Right renal cortex interstitium (tissue), 3 donors: ENCODE data around the gene ZNF345. TPM values are rescaled to one million over a fixed set of nuclear protein-coding genes. Genes with fewer than 3 reads are reported as not detected.

Experiments
- DNase-seq, 3 donors: peaks; one replicate each; pipeline ENCODE4 v3.0.0-alpha.2; 2013; ENCODE audit warnings: low read depth in 3 of 3, low spot score in 2 of 3
- polyA plus RNA-seq, 3 donors: library from polyadenylated mRNA; unstranded; fragments of 120-200 nt; gene quantifications; one replicate each; pipeline ENCODE4 v1.2.1, GENCODE V29; 2013; ENCODE audit not compliant: insufficient read length in 3 of 3

ZNF345 gene
- polyA plus RNA-seq, result 10 to 100 TPM; 13.0 to 14.0 (median 13.5) TPM

- peak; percentile 92 to 97 (median 93) for DNase-seq
Measured at GRCh38 chr19:36850559-36851442, at the start of gene ZNF345. Gene ZNF345 (plus strand): TSS chr19:36850876. CDS start chr19:36876831, 25,955 bp downstream.

DNA sequence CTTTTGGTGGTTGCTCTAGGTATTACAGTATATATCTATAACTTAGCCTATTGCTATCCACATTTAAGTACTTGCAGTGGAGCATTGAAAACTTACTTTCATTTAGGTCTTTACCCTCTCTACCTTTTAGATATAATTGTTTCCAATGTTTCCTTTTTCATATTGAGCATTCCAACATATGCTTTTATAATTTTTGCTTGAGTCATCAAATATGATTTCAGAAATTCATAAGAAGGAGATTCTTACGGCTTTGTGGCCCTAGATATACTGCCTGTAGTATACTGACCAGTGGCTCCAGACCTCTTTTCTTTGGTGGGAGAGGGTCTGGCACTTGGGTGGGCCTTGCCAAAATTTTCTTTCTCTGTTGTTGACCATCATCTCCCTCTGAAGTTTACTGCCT lies 45.3 kb upstream of the ZNF345 start:
- no peak for DNase-seq

- DNase-seq, result no peak
Measured at GRCh38 chr19:36807029-36807428, 43.6 kb upstream of the ZNF345 start.

DNA sequence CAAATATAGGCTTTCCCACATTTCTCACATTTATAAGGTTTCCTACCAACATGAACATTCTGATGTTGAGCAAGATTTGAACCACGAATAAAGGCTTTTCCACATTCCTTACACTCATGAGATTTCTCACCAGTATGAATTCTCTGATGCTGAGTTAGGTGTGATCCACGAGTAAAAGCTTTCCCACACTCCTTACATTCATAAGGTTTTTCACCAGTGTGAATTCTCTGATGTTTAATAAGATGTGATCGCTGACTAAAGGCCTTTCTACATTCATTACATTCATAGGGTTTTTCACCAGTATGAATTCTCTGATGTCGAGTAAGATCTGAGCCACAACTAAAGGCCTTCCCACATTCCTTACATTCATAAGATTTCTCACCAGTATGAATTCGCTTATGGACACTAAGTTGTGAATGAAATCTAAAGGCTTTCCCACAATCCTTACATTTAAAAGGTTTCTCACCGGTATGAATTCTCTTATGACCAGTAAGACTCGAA lies 31.5 kb upstream of the ZNF345 start:
- no peak for DNase-seq

GRCh38 chr19:36821758-36822157 lies 28.9 kb upstream of the ZNF345 start:
- DNase-seq, result no peak

GRCh38 chr19:36833430-36833829 lies 17.2 kb upstream of the ZNF345 start:
- DNase-seq, result no peak

DNA sequence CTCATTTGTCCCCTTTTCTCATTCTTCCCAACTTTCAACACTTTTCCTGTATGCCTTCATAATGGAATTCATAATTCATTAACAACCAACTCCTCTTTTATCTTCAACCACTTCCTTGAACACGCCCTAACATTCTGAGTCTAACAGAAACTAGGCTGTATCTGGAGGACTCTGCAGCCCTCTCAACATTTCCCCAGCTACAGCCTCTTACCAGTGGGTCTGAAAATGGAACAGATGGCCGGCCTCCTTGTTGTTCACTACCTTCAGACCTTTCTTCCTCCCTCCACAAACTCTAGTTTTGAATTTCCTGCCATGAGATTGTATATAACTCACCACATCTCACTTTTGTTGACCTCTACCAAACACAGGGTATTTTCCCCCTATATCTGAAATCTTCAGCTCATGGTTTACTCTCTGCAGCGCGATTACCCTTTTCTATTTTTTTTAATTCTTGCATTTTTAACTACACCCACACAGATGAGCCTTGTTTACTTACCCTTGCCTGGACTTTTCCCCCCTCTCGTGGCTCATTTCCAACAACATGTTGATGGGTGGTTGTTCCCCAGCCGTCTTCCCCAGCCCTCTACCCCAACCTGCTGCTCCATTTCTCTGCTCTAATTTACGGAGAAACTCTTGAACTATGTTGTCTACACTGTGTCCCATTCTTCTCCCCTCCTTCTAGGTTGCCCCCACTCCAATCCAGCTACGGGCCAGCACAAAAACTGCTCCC lies 13.3 kb upstream of the ZNF345 start:
- peak in 1 of 3 donors; percentile 13 for DNase-seq

DNA sequence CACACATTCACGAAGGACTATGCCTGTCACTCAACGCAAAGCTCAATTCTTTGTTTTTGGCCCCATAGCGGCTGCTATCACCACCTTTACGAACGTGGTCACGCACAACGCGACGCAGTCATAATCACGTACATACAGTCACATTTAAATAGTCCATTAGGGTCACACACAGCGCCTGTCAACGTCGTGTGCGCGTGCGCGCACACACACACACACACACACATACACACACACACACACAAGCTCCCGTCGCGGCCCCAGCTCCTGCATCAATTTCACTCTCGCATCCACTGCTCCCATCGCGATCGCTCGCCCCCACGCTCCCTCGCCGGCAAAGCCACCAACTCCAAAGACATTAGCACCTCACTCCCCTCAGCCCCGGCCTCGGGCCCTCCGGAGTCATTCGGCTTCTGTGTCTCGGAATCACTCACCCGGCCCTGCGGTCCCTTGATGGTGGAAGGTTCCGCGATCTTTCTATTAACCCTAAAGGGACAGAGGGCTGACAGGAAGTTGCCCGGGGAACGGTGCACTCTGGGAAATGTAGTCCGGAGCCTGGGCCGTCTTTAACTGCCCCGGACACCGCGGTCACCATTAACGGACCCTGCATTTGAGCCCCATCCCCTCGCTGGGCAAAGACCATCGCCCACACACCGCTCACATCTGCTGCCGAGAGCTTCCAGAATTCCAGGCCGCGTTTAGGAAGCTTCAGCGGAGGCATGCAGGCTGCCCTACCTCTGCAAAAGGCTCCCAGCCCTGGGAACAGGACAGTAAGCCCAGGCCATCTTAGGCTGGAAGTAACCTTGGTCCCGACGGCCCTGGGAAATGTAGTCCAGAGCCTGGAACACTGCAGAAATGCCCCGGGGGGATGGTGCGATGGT lies 12.5 kb upstream of the ZNF345 start, which contains the start of gene ZNF790:
ZNF790 (minus strand) TSS at position 482 of the 878 bp plus-strand sequence. CDS start 12,768 bp downstream, outside the sequence.
- peak; percentile 88 to 94 (median 93) for DNase-seq

GRCh38 chr19:36838784-36839324 lies 11.8 kb upstream of the ZNF345 start:
- no peak for DNase-seq

DNA sequence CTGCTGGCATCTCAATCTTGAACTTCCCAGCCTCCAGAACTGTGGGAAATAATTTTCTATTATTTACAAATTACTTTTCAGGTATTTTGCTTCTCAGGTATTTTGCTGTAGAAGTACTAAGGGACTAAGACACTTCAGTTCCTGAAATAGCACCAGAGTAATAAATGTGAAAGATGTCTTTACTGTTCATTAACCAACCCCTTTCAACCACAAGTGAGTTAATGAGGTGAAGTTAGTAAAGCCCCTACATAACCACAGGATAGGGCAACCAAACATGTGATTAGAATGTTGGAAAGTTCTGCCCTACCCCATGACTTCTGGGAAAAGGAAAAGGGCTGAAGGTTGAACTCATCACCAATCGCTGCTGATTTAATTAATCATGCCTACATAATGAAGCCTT lies 2.7 kb upstream of the ZNF345 start:
- DNase-seq, result no peak

- peak; percentile 86 to 94 (median 91) for DNase-seq
Measured at GRCh38 chr19:36849701-36850558, 746 bp upstream of the ZNF345 start.

DNA sequence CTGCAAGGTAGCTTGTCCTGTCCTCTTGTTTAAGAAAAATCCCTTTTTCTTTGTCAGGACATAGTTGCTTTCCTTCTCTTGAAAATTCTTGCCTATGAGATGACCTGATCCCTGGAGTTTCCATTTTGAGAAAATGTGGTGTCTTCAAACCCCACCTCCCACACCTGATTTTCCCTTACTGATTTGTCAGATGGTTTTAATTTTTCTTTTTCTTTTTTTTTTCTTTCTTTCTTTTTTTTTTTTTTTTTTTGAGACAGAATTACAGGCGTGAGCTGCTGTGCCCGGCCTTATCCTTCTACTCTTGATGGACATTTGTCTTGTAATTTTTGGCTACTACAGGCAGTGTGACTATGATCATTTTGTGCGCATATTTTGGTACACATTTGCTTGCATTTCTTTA lies 1.2 kb downstream of the ZNF345 start:
- DNase-seq, result no peak

DNA sequence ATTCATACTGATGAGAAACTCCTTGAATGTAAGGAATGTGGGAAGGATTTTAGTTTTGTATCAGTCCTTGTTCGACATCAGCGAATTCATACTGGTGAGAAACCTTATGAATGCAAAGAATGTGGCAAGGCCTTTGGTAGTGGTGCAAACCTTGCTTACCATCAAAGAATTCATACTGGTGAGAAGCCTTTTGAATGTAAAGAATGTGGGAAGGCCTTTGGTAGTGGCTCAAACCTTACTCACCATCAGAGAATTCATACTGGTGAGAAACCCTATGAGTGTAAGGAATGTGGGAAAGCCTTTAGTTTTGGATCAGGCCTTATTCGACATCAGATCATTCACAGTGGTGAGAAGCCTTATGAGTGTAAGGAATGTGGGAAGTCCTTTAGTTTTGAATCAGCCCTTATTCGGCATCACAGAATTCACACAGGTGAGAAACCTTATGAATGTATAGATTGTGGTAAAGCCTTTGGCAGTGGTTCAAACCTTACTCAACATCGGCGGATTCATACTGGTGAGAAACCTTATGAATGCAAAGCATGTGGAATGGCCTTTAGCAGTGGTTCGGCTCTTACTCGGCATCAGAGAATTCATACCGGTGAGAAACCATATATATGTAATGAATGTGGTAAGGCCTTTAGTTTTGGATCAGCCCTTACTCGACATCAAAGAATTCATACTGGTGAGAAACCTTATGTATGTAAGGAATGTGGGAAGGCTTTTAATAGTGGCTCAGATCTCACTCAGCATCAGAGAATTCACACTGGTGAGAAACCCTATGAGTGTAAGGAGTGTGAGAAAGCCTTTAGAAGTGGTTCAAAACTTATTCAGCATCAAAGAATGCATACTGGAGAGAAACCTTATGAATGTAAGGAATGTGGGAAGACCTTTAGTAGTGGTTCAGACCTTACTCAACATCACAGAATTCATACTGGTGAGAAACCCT lies 26.6 kb downstream of the ZNF345 start:
- no peak for DNase-seq

DNA sequence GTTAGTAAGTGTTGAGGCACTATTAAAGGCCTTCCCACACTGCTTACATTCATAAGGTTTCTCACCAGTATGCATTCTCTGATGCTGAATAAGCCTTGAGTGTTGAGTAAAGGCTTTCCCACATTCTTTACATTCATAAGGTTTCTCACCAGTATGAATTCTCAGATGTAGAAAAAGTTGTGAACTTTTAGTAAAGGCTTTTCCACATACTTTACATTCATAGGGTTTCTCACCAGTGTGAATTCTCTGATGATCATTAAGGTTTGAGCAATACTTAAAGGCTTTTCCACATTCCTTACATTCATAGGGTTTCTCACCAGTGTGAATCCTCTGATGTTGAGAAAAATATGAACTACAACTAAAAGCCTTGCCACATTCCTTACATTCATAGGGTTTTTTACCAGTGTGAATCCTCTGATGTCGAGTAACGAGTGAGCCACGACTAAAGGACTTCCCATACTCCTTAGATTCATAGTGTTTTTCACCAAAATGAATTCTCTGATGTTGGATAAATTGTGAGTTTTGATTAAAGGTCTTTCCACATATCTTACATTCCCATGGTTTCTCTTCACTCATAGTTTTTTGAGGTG lies 41.2 kb downstream of the ZNF345 start:
- no peak for DNase-seq

- DNase-seq, result no peak
Measured at GRCh38 chr19:36894849-36895383, 44.2 kb downstream of the ZNF345 start.

DNA sequence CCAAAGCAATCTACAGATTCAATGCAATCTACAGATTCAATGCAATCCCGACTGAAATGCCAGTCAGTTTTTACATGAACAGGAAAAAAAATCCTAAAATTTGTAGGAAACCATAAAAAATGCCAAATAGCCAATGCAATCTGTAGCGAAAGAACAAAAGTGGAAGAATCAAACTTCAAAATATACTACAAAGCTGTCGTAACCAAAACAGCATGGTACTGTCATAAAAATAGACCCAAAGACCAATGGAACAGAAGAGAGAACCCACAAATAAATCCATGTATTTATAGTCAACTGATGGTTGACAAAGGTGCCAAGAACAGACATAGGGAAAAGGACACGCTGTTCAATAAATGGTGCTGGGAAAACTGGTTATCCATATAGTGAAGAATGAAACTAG lies 47.7 kb downstream of the ZNF345 start:
- DNase-seq, result no peak
